HUDEP-2 (cell line): ENCODE data around the gene CD2AP.

Experiments
- DNase-seq, 76 experiments: peaks; one replicate each; lab custom pipeline; 2025; ENCODE audit not compliant: unreplicated experiment in 76 of 76; lab: John Stamatoyannopoulos, UW

The CD2AP gene

DNA sequence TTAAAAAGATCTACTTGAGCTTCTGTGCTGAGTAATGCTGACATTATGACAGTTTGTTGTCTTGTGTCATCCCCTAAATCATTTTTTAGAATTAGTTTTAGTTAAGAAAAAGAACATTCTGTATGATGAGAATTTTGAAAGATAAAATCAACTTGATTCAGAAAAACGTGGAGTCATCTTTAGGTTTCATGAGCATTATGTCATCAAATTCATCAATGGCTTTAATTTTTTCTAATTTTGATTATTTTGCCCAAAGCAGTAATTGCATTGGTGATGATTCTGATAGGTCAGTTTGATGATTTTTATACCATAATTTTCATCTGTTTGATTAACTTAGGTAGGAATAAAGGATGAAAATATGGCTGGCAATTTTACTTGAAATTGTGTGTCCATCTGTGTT, 194.2 kb downstream of the CD2AP start:
- DNase-seq = no peak

DNA sequence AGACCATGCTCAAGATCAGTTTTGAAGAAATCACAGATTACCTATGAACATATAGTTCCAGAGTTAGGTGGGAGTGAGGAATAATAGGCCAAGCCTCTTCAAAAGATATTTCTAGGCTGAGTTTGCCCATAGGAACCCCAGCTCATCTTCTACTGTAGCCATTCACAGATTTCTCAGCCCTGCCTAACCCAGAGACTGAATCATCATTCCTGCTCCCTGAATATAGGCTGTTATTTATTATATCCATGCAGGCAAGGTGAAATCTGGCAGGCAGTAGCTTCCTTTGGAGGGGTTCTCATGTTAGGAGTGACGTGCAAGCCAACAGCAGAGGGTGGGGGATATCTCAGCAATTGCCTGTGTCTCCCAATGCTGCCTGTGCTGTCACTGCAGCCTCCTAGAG, 195.2 kb downstream of the CD2AP start:
- no peak for DNase-seq

DNA sequence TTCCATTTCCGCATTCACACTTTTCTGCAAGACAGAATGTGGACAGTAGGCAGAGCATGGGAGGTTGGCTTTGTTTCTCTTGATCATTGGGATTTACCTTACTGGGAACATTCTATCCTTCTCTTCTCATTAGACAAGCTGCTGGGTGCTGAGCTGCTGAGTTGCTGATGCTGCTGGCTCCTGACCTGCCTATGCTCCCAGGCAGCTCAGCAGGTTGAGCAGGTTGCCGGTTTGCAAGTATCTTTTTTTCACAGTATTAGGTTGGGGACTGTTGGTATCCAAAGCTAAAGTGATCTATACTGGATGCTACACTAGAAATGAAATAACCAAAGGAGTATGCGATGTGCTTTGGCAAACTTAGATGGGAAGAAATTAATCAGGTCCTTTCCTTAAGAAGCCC, 197.1 kb downstream of the CD2AP start:
- no peak for DNase-seq
